Neuron (in vitro differentiated cells): ENCODE data around the gene ITPKC.

Experiments used
- H2AFZ ChIP-seq: one replicate; pipeline ENCODE4 v1.6.1; 2013; ENCODE audit warnings: low read depth, mild to moderate bottlenecking, inconsistent platforms, low read length, moderate library complexity
- H3K27me3 ChIP-seq: one replicate; pipeline ENCODE4 v1.6.1; 2013; ENCODE audit warnings: low read length; ENCODE audit not compliant: insufficient read depth
- H3K36me3 ChIP-seq: one replicate; pipeline ENCODE4 v1.6.1; 2013; ENCODE audit warnings: low read length; ENCODE audit not compliant: insufficient read depth
- H3K4me1 ChIP-seq: one replicate; pipeline ENCODE4 v1.6.1; 2013; ENCODE audit warnings: low read length; ENCODE audit not compliant: insufficient read depth
- H3K4me3 ChIP-seq: 2 replicates; pipeline ENCODE4 v1.5.1; 2013; ENCODE audit warnings: mild to moderate bottlenecking, low read length, moderate library complexity
- H3K9me3 ChIP-seq: one replicate; pipeline ENCODE4 v1.6.1; 2013; ENCODE audit warnings: low read length

Gene ITPKC

GRCh38 chr19:40714441-40715299 is 2.2 kb upstream of the ITPKC start:
- no peaks in the 10 kb centered on the region for H3K27me3 ChIP-seq
- peak overlapping the region; percentile 0 for H2AFZ ChIP-seq
- H3K36me3 ChIP-seq = peaks cover 14% of the 10 kb centered on the region
- H3K9me3 ChIP-seq = no peaks in the 10 kb centered on the region
- H3K4me1 ChIP-seq = peaks cover 41% of the 10 kb centered on the region
- peak overlapping the region; percentile 83 for H3K4me3 ChIP-seq

GRCh38 chr19:40716031-40716481 is 856 bp upstream of the ITPKC start:
- no peaks in the 10 kb centered on the region for H3K27me3 ChIP-seq
- peak overlapping the region; percentile 55 for H2AFZ ChIP-seq
- H3K9me3 ChIP-seq = no peaks in the 10 kb centered on the region
- H3K4me1 ChIP-seq = peaks cover 43% of the 10 kb centered on the region
- peak overlapping the region; percentile 83 for H3K4me3 ChIP-seq
- peaks cover 4% of the 10 kb centered on the region for H3K36me3 ChIP-seq

- Histone ChIP-seq H3K4me3 (peak overlapping the region; percentile 83), H3K36me3 (peaks cover 4% of the 10 kb centered on the region), H3K4me1 (peaks cover 43% of the 10 kb centered on the region), H3K27me3 (no peaks in the 10 kb centered on the region), H3K9me3 (no peaks in the 10 kb centered on the region), H2AFZ (no peak overlapping the region)
Measured at GRCh38 chr19:40717325-40717879, 490 bp downstream of the ITPKC start.

GRCh38 chr19:40717880-40718773 is 1.2 kb downstream of the ITPKC start:
- Histone ChIP-seq H2AFZ (no peak overlapping the region), H3K4me3 (peak overlapping the region; percentile 83), H3K4me1 (peaks cover 43% of the 10 kb centered on the region), H3K9me3 (no peaks in the 10 kb centered on the region), H3K36me3 (no peaks in the 10 kb centered on the region), H3K27me3 (no peaks in the 10 kb centered on the region)

- peaks cover 3% of the 10 kb centered on the region for H3K36me3 ChIP-seq
- peaks cover 43% of the 10 kb centered on the region for H3K4me1 ChIP-seq
- H3K27me3 ChIP-seq = no peaks in the 10 kb centered on the region
- H3K9me3 ChIP-seq = no peaks in the 10 kb centered on the region
- H2AFZ ChIP-seq = no peak overlapping the region
- H3K4me3 ChIP-seq = peak overlapping the region; percentile 83
Measured at GRCh38 chr19:40718774-40719391, 2.0 kb downstream of the ITPKC start.

- no peak overlapping the region for H2AFZ ChIP-seq
- H3K4me3 ChIP-seq = peak overlapping the region; percentile 83
- H3K9me3 ChIP-seq = no peaks in the 10 kb centered on the region
- H3K36me3 ChIP-seq = peaks cover 5% of the 10 kb centered on the region
- peaks cover 39% of the 10 kb centered on the region for H3K4me1 ChIP-seq
- H3K27me3 ChIP-seq = no peaks in the 10 kb centered on the region
Measured at GRCh38 chr19:40719414-40719894, 2.5 kb downstream of the ITPKC start.

GRCh38 chr19:40721140-40721486 is 4.2 kb downstream of the ITPKC start:
- peaks cover 27% of the 10 kb centered on the region for H3K4me1 ChIP-seq
- H2AFZ ChIP-seq = no peak overlapping the region
- no peaks in the 10 kb centered on the region for H3K9me3 ChIP-seq
- peaks cover 15% of the 10 kb centered on the region for H3K36me3 ChIP-seq
- no peaks in the 10 kb centered on the region for H3K27me3 ChIP-seq
- no peak overlapping the region for H3K4me3 ChIP-seq

GRCh38 chr19:40721936-40722661 is 5.2 kb downstream of the ITPKC start:
- Histone ChIP-seq H2AFZ (no peak overlapping the region), H3K36me3 (peaks cover 20% of the 10 kb centered on the region), H3K4me1 (peaks cover 25% of the 10 kb centered on the region), H3K27me3 (no peaks in the 10 kb centered on the region), H3K9me3 (no peaks in the 10 kb centered on the region), H3K4me3 (no peak overlapping the region)

- Histone ChIP-seq H3K4me1 (peaks cover 11% of the 10 kb centered on the region), H2AFZ (no peak overlapping the region), H3K4me3 (no peak overlapping the region), H3K9me3 (peaks cover 4% of the 10 kb centered on the region), H3K36me3 (peaks cover 34% of the 10 kb centered on the region), H3K27me3 (no peaks in the 10 kb centered on the region)
Measured at GRCh38 chr19:40723661-40724254, 6.8 kb downstream of the ITPKC start.

GRCh38 chr19:40724315-40724714 is 7.4 kb downstream of the ITPKC start:
- Histone ChIP-seq H3K9me3 (peaks cover 4% of the 10 kb centered on the region), H3K36me3 (peaks cover 37% of the 10 kb centered on the region), H2AFZ (no peak overlapping the region), H3K4me3 (no peak overlapping the region), H3K4me1 (peaks cover 5% of the 10 kb centered on the region), H3K27me3 (no peaks in the 10 kb centered on the region)

- Histone ChIP-seq H3K36me3 (peaks cover 39% of the 10 kb centered on the region), H3K4me3 (no peak overlapping the region), H3K9me3 (peaks cover 4% of the 10 kb centered on the region)
Measured at GRCh38 chr19:40724855-40725254, 7.9 kb downstream of the ITPKC start.

GRCh38 chr19:40726279-40726678 is 9.4 kb downstream of the ITPKC start:
- Histone ChIP-seq H3K36me3 (peaks cover 50% of the 10 kb centered on the region), H2AFZ (no peak overlapping the region), H3K4me1 (no peaks in the 10 kb centered on the region), H3K9me3 (peaks cover 7% of the 10 kb centered on the region), H3K4me3 (no peak overlapping the region), H3K27me3 (no peaks in the 10 kb centered on the region)

More at GRCh38 chr19:40724855-40725254, 7.9 kb downstream of the ITPKC start:
- Histone ChIP-seq H3K27me3 (no peaks in the 10 kb centered on the region), H3K4me1 (peaks cover under 1% of the 10 kb centered on the region), H2AFZ (no peak overlapping the region)
